SKM-1 treated with dmso at 0.1 percent for 144 hours (cell line): ENCODE data around the gene RBX1.
A peak's percentile ranks its signal among the peaks of the same experiment; 100 is the strongest.
"Not testable (repeated sequence)": the region's sequence is repeated elsewhere in the genome, so short reads cannot be mapped to it uniquely, and the experiment has no call there.

Experiments
- DNase-seq: peaks from one replicate; lab custom pipeline; 2025; ENCODE audit not compliant: unreplicated experiment; lab: John Stamatoyannopoulos, UW

The RBX1 gene

DNA sequence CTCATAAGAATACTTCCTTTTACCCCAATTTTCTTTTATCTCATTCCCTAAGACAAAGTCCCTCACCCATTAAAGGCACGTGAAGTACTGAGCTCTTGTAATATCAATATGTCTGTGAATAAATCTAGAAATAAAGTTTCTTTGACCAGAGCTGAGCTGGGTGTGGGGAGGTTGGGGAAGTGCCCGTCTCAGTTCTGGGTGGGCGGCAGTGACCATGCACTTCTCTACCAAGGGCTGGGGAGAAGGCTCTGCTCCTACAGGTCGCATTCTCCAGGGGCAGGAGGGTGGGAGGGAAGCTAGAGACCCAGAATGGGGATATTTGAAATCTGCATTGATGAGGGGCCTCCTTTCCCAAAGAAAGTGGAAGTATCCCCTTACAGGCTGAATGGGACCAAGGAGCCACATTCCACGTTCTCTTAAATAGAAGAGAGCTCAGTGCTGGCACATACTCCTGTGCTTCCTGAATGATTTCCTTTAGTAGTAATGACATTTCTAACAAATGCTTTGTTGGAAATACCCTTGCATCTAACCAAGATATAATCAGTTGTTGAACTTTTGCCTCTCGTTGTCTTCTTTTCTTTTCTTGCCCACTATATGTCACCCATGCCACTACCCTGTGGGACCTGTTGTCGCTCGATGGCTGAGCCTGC lies 16.1 kb downstream of the RBX1 start:
- DNase-seq, result no peak

DNA sequence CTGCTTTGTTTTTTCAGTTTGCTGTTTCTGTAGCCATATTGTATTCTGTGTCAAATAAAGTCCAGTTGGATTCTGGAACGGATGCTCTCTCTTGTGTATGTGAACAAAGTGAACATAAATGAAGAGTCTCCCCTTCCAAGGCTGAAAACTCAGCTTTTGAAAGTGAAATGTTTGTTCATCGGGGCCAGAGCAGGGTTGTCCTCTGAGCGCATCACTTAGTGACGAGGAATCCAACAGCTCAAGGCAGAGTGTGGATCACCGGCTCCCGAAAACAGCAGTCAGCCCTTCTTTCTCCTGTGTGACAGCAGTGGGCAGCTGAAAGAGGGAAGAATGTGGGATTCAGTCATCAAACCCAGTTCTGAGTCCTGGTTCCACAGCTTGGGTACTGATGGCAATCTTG lies 21.4 kb downstream of the RBX1 start:
- DNase-seq, result no peak

DNA sequence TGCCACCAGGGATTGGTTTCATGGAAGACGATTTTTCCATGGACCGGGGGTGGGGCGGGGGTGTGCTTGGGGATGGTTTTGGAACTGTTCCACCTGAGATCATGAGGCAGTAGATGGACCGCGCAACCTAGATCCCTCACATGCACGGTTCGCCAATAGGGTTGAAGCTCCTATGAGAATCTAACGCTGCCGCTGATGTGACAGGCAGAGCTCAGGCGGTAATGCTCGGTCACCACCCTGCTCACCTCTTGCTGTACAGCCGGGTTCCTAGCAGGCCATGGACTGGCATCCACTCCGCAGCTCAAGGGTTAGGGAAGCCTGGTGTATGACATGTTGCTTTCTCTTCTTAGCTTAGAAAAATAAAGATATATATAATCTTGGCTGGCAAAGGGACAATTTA lies 22.0 kb downstream of the RBX1 start:
- DNase-seq, result no peak

DNA sequence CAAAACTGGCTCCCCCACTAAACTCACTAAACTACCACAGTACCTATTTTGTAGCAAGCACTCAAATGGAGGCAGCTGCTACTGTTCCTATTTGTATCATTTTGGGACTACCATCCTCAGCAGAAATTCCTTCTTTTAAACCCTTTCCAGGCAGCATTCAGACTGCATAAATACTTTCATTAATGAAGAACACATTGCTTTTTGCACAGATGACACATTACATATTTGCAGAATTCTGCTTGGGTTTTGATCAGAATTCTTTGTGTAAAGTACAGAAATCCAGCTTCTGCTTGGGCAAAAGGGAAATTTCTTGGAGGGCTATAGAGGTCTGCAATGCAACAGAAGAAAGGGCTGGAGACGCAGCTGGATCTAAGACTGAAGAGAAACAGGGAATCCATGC lies 24.2 kb downstream of the RBX1 start:
- DNase-seq, result no peak

DNA sequence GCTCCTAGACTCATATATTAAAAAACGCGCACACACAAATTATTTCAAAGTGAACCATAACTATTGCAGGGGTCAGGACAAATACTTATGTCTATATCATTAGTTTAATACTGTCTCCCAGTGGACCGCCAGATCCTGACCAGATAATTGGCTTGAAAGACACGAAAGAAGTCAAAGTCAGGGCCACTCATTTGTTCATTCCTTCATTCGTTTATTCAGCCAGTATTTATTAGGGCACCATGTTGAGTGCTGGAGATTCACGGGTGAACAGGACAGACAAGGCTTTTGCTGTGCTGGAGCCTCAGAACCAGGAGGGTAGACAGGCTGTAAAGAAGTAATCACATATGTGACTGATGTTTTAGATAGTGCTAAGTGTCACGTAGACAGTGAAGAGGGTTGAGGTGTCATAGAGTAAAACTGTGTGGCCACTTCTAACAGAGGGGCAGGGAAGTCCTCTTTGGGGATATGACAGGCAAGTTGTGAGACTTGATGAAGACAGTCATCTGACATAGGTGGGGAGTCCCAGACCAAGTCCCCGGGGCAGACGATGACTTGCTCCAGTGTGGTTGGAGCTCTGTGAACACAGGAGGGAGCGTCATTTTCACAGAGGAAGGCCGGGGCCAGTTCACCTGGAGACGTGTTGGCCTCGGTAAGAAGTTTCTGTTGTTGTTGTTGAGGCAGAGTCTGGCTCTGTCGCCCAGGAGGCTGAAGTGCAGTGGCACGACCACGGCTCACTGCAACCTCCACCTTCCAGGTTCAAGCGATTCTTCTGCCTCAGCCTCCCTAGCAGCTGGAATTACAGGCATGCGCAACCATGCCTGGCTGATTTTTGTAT lies 25.9 kb downstream of the RBX1 start:
- no peak for DNase-seq

DNA sequence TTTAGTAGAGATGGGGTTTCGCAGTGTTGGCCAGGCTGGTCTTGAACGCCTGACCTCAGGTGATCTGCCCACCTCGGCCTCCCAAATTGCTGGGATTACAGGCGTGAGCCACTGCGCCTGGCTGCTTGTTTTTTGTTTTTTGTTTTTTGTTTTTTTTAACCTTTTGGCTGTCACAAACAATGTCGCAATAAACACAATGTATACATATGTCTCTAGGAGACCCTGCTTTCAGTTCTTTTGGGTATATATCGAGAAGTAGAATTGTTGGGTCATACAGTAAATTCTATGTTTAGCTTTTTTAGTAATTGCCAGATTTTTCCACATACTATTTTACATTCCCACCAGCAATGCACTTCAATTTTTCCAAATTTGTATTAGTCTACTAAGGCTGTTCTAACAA lies 28.0 kb downstream of the RBX1 start:
- no peak for DNase-seq

DNA sequence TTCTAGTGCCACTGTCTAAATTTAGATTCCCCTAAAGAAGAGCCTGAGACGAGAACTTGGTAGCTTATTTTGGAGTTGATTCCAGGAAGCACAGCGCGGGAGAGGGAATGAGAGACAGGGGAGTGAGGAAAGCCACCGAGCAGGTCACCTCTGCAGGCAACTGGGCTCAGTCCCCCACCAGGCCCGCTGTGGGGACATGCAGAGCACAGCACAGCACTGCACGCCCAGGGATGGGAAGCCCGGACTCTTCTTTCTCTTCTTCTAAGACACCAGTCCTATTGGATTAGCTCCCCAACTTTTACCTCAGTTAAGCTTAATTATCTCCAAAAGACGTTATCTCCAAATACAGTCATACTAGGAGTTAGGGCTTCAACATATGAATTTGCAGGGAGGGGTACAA lies 28.7 kb downstream of the RBX1 start:
- no peak for DNase-seq

DNA sequence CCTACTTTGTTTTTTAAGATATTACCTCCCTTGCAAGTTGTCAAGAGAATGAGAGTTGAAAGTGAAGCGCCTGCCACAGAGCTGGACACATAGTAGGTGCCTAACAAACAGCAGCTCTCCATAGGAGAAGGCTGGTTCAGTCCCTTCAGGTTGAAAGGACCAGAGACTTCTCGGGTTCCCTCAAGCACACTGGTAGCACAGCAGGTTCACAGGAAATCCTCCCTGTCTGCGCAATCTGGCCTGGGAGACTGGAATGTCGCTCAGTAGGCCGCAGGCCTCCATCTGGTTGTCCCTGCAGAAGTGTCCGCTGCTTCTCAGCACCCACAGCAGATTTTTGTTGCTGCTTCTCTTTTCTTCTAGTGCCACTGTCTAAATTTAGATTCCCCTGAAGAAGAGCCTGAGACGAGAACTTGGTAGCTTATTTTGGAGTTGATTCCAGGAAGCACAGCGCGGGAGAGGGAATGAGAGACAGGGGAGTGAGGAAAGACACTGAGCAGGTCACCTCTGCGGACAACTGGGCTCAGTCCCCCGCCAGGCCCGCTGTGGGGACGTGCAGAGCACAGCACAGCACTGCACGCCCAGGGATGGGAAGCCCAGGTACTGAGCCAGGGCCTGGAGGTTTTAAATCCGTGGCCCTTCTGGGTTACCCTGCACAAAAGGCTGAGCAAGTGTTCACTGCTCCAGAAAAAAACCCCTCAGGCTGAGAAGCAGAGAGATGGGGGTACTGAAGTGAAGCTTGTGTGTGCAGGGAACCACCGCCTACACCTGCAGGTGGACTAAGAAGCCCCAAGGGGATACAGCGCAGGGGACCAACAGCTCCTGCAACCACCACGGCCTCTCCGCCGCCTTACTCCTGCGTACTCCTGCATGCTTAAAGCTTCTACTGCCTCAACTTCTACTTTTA lies 31.6 kb downstream of the RBX1 start:
- no peak for DNase-seq

DNA sequence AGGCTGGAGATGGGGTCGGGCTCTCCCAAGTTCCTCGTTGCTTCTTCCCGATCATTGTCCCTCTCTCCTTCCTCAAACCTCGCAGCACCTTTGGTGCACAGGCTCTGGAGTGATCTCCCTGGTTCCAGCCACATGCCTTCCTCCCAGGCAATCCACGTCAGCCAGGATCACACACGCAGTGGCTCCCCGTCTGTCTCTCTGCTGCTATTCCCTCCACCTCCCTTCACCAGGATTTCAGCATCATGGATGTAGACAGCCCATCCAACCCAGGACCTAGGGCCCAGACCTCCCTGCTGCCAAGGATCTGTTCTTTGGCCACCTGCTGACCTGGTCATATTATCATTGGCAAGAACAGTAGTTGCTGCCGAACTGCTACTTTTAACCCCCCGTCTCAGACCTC lies 40.1 kb downstream of the RBX1 start:
- no peak for DNase-seq

DNA sequence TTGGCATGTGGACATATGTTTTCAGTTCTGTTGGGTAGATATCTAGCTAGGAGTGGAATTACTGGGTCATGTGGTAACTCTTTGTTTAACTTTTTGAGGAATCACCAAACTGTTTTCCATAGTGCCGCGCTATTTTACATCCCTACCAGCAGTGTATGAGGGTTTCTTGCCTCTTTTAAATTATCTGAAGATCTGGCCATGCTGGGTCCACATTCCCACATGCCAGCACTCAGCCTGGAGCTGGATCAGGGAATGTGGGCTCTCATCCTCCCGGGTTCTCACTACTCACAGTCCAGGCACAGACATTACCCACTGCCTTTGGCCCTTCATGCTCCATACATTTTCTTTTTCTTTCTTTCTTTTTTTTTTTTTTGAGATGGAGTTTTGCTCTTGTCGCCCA lies 44.6 kb downstream of the RBX1 start:
- no peak for DNase-seq

DNA sequence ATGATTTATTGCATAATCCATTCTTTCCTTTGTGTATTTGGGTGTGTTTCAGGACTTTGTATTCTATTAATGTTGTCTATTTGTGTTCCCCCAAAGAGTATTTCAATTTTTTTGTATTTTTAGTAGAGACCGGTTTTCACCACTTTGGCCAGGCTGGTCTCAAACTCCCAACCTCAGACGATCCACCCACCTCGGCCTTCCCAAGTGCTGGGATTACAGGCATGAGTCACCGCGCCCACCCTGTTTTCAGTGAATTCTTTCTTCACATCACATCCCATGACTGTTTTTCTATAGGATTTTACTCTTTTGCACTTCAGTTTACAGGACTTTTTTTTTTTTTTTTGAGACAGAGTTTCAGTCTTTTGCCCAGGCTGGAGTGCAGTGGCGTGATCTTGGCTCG lies 46.3 kb downstream of the RBX1 start:
- DNase-seq, result no peak

DNA sequence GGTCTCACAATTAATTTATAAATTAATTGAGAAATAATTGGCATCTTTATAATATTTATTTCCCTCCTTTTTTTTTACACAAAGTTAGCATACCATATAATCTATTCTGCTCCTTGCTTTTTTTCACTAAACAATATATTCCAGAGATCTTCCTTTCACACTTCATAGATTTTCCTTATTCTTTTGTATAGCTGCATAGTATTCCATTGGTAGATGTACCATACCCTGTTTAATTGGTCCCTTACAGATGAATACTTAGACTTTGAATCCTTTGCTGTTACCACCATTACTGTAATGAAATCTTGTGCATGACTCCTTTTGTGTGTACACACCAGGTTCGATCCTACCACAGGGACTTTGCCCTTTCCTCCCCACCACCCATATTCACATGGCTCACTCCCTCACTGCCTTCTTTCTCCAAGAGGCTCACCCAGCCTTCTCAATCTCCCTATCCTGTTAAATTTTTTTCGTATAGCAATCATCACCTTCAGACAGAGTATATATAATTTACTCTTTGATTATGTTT lies 48.9 kb downstream of the RBX1 start:
- DNase-seq, result no peak

DNA sequence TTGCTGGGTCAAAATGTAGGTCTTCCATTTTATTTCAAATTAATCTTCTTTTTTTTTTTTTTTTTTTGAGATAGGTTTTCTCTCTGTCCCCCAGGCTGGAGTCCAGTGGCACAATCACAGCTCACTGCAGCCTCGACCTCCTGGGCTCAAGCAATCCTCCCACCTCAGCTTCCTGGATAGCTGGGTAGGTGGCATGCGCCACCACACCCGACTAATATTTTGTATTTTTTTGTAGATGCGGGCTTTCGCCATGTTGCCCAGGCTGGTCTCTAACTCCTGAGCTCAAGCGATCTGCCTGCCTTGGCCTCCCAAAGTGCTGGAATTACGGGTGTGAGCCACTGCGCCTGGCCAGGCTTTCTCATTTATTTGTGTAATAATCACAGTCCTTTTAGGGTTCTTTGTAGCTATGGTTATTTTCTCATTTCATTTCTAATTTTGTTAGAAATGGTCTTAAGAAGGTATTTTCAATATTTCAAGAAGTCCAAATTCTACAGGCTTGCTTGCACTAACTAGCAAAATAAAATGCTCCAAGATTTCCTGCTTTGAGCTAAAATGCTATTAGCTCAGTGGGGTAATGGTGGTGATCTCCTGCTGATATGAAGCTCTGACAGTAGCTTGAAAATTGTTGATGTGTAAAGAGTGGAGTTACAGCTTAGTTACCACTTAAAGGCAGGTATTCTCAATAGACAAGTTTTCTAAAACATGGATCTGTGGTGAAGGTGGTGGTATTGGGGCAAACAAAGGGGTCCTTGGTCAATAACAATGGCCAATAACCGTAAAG lies 50.0 kb downstream of the RBX1 start:
- DNase-seq, result no peak

DNA sequence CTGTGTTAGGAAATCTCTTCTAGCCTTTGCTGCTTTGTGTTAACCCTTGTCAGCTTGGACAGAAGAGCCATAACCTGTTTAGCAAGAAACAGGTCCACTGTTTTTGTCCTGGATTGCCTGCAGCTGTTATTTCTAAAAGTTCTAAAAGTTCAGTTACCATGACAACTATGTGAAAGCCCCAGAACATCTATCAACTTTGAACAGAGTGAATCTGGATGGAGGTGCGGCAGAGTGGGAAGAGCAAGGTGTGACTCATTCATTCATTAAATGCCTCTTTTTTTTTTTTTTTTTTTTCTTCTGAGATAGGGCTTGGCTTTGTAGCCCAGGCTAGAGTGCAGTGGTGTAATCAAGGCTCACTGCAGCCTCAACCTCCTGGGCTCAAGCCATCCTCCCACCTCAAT lies 50.5 kb downstream of the RBX1 start:
- no peak for DNase-seq

DNA sequence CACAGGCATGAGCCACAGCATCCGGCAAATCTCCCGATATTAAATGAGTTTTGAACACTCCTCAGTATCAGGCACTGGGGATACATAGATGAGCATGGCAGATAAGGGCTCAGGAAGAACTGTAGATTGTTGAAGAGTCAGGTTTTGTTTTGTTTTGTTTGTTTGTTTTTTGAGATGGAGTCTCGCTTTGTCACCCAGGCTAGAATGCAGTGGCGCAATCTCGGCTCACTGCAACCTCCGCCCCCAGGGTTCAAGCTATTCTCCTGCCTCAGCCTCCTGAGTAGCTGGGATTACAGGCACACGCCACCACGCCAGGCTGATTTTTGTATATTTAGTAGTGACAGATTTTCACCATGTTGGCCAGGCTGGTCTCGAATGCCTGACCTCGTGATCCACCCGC lies 51.2 kb downstream of the RBX1 start:
- not testable (repeated sequence) for DNase-seq

DNA sequence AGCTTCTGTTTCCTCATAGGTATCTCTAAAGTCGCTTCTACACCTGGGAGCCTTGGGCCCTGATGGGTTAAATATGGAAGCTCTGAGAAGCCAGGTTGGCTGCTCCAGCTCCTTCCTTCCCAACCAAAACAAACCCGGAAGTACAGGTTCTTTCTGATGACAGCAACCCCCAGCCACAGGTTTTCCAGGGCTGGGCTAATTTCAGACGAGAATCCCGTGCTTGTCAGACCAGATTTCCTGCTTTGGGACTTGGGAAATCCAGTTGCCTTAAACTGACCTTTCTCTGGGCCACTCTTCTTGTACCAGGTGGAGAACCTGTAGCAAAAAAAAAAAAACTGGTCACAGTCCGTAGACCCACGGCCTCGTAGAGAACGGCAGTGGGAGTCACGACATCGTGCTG lies 51.9 kb downstream of the RBX1 start:
- DNase-seq, result no peak

DNA sequence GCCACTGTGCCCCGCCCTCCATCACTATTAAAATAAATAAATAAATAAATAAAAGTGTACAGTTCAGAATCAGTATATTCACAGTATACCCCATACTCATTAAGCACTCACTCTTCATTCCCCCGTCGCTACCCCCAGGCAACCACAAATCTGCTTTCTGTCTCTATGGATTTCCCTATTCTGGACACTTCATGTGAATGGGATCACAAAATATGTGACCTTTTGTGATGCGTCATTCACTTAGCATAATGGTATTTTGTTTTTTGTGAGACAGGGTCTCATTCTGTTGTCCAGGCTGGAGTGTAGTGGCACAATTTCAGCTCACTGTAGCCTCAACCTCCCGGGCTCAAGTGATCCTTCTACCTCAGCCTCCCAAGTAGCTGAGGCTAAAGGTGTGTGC lies 52.8 kb downstream of the RBX1 start:
- DNase-seq, result no peak

DNA sequence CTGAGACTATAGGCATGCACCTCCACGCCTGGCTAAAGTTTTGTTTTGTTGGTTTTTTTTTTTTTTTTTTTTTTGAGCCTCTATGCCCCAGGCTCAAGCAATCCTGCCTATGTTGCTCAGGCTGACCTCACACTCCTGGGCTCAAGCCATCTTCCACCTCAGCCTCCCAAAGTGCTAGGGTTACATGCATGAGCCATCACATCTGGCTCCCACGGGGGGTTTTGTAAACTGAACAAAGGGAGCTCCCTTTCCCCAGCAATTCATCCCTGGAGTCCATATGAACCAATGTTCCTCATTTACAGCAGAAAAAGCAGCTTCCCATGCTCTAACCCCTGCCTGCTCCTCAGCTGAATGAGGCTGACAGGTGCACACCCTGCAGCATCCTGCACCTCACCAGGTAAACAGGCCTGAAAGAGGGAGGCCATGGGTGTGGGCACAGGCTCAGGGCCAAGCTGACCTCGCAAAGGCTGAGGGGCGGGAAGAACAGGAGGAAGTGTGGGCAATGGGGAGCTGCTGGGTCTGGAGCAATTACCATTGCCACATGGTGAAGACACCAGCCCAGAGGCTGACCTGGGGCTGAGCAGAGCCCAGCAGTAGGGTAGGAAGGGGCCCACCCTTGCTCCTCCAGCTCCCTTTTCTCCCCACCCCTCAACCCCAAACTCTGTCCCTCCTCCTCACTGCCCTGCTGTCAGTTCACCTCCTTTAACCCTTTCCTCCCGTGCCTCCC lies 58.2 kb downstream of the RBX1 start:
- peak; percentile 88 for DNase-seq

DNA sequence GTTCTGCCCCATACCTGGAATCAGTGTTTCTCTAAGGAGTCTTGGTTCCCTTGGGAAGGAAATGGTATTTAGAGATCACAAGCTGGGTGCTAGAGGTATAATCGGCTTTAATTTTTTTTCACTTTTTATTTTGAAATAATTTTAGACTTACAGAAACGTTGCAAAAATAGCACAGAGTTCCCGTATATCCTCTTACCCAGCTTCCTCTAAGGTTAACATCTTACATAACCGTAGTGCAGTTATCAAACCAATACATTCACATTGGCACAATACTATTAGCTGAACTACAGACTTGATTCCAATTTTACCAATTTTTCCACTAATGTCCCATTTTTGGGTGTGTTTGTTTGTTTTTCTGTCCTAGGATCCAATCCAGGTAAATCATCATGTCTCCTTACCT lies 63.8 kb downstream of the RBX1 start:
- DNase-seq, result peak; percentile 2

DNA sequence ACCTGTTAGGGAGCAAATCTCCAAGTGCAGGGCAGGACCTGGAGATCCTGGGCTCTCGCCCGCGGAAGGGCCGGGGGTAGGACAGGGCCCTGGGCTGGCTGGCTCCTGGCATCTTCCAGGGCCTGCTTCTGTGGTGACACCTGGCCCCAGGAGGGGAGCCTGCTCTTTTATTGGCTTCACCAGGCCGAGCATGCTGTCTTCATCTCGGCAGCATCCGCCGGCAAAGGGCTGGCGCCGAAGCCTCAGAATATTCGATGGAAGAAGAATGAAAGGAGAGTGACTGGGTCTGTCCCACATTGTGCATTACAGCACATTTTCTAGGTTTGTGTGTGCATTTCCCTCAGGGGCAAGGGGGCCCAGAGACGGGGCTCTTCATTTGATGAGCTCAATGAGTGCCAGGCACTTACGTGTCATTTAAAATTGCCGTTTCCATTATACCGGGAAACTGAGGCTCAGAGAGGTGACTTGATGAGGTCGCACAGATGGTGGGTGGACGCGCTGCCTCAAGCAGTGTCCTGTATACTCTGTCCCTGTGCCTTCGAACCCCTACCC lies 70.0 kb downstream of the RBX1 start:
- no peak for DNase-seq
